SK-N-SH (cell line): ENCODE results near the gene TACO1. TPM values are rescaled to one million over a fixed set of nuclear protein-coding genes. Genes with fewer than 3 reads are reported as not detected.

Source experiments
- CTCF ChIA-PET: fragments of 300-600, 350-600 bp; formaldehyde crosslinking; extraction: SDS; loops from one replicate; lab custom pipeline; 2021; lab: Yijun Ruan, JAX
- POLR2A ChIA-PET: fragments of 350-600 bp; sonication (Branson Sonifier 250); formaldehyde crosslinking; extraction: SDS; loops from one replicate; lab custom pipeline; 2020; ENCODE audit warnings: antibody characterized with exemption, inconsistent platforms; lab: Yijun Ruan, JAX
- DNase-seq: peaks from one replicate; pipeline ENCODE4 v3.0.0; 2012
- H2AFZ ChIP-seq: fragments of 200-600 bp; sonication (generic); 2 replicates; pipeline ENCODE4 v1.8.1; 2016; ENCODE audit warnings: antibody characterized with exemption, mild to moderate bottlenecking, low read depth
- H3F3A ChIP-seq: fragments of 200-600 bp; sonication (generic); replicated peaks from 2 replicates; pipeline ENCODE3; 2016; ENCODE audit warnings: antibody characterized with exemption, mild to moderate bottlenecking; ENCODE audit not compliant: insufficient read depth
- H3K27ac ChIP-seq, 2 experiments: fragments of 200-500 bp in 1 of 2; fragments of 200-600 bp in 1 of 2; sonication (Bioruptor generic) in 1 of 2; sonication (generic), shearing (Covaris generic) in 1 of 2; 2 replicates each; pipeline versions ENCODE4 v1.5.1 to v1.6.1; 2014 to 2016; ENCODE audit warnings: low read depth in 2 of 2, inconsistent platforms in 1 of 2, low read length in 1 of 2, mild to moderate bottlenecking in 1 of 2, mixed read lengths in 1 of 2
- H3K27me3 ChIP-seq: fragments of 200-600 bp; sonication (generic), shearing (Covaris generic); 2 replicates; pipeline ENCODE4 v1.6.1; 2016; ENCODE audit warnings: mixed run types; ENCODE audit not compliant: insufficient read depth
- H3K36me3 ChIP-seq, 2 experiments: fragments of 200-500 bp in 1 of 2; fragments of 200-600 bp in 1 of 2; sonication (Bioruptor generic) in 1 of 2; sonication (generic) in 1 of 2; replicated peaks in 1 of 2; 2 replicates each; pipeline versions ENCODE3 to v1.5.1; 2014 to 2016; ENCODE audit warnings: low read length in 1 of 2, mild to moderate bottlenecking in 1 of 2; ENCODE audit not compliant: insufficient read depth in 2 of 2, control insufficient read depth in 1 of 2
- H3K4me1 ChIP-seq, 2 experiments: fragments of 200-500 bp in 1 of 2; fragments of 200-600 bp in 1 of 2; sonication (Bioruptor generic) in 1 of 2; sonication (generic), shearing (Covaris generic) in 1 of 2; 2 replicates each; pipeline versions ENCODE4 v1.5.1 to v1.6.1; 2014 to 2016; ENCODE audit warnings: low read depth in 1 of 2, low read length in 1 of 2, mixed run types in 1 of 2; ENCODE audit not compliant: insufficient read depth in 2 of 2, control insufficient read depth in 1 of 2
- H3K4me2 ChIP-seq: fragments of 200-600 bp; sonication (generic), shearing (Covaris generic); 2 replicates; pipeline ENCODE4 v1.6.1; 2017; ENCODE audit warnings: mixed run types
- H3K4me3 ChIP-seq, 2 experiments: fragments of 200-500 bp in 1 of 2; fragments of 200-600 bp in 1 of 2; sonication (Bioruptor generic) in 1 of 2; sonication (generic), shearing (Covaris generic) in 1 of 2; 2 replicates each; pipeline versions ENCODE4 v1.5.1 to v1.8.1; 2014 to 2016; ENCODE audit warnings: low read depth in 2 of 2, inconsistent platforms in 1 of 2, low read length in 1 of 2, mild to moderate bottlenecking in 1 of 2, mixed read lengths in 1 of 2, moderate library complexity in 1 of 2
- H3K79me2 ChIP-seq: fragments of 200-600 bp; sonication (generic); 2 replicates; pipeline ENCODE4 v1.8.1; 2017; ENCODE audit warnings: mild to moderate bottlenecking; ENCODE audit not compliant: insufficient read depth
- H3K9ac ChIP-seq: fragments of 200-600 bp; sonication (generic); 2 replicates; pipeline ENCODE4 v1.6.1; 2017; ENCODE audit warnings: mixed run types
- H3K9me2 ChIP-seq: fragments of 200-600 bp; sonication (generic); 2 replicates; pipeline ENCODE4 v1.6.1; 2017; ENCODE audit warnings: mixed run types
- H3K9me3 ChIP-seq: fragments of 200-600 bp; sonication (generic); 2 replicates; pipeline ENCODE4 v1.6.1; 2017; ENCODE audit warnings: mixed run types, mild to moderate bottlenecking, moderate library complexity
- H4K20me1 ChIP-seq: fragments of 200-600 bp; sonication (generic); 2 replicates; pipeline ENCODE4 v1.6.1; 2017; ENCODE audit warnings: mild to moderate bottlenecking, mixed run types; ENCODE audit not compliant: insufficient read depth
- MEF2A ChIP-seq: IDR thresholded peaks from 2 replicates; pipeline ENCODE4 v1.4.0; 2012; ENCODE audit warnings: low read depth, borderline replicate concordance
- RFX5 ChIP-seq: IDR thresholded peaks from 2 replicates; pipeline ENCODE4 v1.6.1; 2012; ENCODE audit warnings: mild to moderate bottlenecking, improper control_type of control experiment, low read length
- TEAD4 ChIP-seq: IDR thresholded peaks from 2 replicates; pipeline ENCODE4 v1.4.0; 2012; ENCODE audit warnings: mild to moderate bottlenecking, borderline replicate concordance; ENCODE audit not compliant: insufficient read depth
- YY1 ChIP-seq: IDR thresholded peaks from 2 replicates; pipeline ENCODE4 v1.4.0; 2012; ENCODE audit warnings: low read depth, mild to moderate bottlenecking
- WGBS: methylation state at CpG from one replicate; pipeline ENCODE4 v1.1.6; 2017; ENCODE audit warnings: low lambda C conversion rate; 5-methylcytosine and 5-hydroxymethylcytosine counted together
- polyA plus RNA-seq, 3 experiments: library from polyadenylated mRNA; depleted of rRNA; stranded (reverse); fragments of >200 nt; gene quantifications; 2 replicates each; pipeline ENCODE4 v1.2.3, GENCODE V29; 2012
- TF ChIP-seq, protein P1 (sequence below): IDR thresholded peaks from 2 replicates; pipeline ENCODE4 v1.4.0; 2012; ENCODE audit warnings: low read depth
- TF ChIP-seq, protein P2 (sequence below): IDR thresholded peaks from 2 replicates; pipeline ENCODE4 v1.4.0; 2012; ENCODE audit warnings: low read depth, borderline replicate concordance
- TF ChIP-seq, protein P3 (sequence below): IDR thresholded peaks from 2 replicates; pipeline ENCODE4 v1.4.0; 2012; ENCODE audit warnings: low read depth, borderline replicate concordance

Gene TACO1
- polyA plus RNA-seq, 1 of the 3 experiments (the other 2 are of a cell fraction), result 37.9 TPM

- no peaks in the 10 kb centered on the region for H3K27me3 ChIP-seq
- ChIA-PET POLR2A (interaction anchor here (1.2 kb wide), 1 partner anchor 191 kb away, joined by 3 read pairs; no protein-coding TSS in a partner anchor), CTCF (interaction anchor here (0.6 to 29.2 kb wide), 10 partner anchors 7 to 416 kb away, joined by 3 to 827 read pairs (median 23); partner anchors contain the start of gene MAP3K3)
- no peaks in the 10 kb centered on the region for H3K9me3 ChIP-seq
- H3K9me2 ChIP-seq, result no peaks in the 10 kb centered on the region
- H4K20me1 ChIP-seq, result no peaks in the 10 kb centered on the region
- TF ChIP-seq, protein P1, sequence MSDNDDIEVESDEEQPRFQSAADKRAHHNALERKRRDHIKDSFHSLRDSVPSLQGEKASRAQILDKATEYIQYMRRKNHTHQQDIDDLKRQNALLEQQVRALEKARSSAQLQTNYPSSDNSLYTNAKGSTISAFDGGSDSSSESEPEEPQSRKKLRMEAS, result no peak
- no peak for TF ChIP-seq MEF2A
- no peak for TF ChIP-seq TEAD4
- TF ChIP-seq, protein P2, sequence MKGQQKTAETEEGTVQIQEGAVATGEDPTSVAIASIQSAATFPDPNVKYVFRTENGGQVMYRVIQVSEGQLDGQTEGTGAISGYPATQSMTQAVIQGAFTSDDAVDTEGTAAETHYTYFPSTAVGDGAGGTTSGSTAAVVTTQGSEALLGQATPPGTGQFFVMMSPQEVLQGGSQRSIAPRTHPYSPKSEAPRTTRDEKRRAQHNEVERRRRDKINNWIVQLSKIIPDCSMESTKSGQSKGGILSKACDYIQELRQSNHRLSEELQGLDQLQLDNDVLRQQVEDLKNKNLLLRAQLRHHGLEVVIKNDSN, result no peak
- TF ChIP-seq, protein P3, sequence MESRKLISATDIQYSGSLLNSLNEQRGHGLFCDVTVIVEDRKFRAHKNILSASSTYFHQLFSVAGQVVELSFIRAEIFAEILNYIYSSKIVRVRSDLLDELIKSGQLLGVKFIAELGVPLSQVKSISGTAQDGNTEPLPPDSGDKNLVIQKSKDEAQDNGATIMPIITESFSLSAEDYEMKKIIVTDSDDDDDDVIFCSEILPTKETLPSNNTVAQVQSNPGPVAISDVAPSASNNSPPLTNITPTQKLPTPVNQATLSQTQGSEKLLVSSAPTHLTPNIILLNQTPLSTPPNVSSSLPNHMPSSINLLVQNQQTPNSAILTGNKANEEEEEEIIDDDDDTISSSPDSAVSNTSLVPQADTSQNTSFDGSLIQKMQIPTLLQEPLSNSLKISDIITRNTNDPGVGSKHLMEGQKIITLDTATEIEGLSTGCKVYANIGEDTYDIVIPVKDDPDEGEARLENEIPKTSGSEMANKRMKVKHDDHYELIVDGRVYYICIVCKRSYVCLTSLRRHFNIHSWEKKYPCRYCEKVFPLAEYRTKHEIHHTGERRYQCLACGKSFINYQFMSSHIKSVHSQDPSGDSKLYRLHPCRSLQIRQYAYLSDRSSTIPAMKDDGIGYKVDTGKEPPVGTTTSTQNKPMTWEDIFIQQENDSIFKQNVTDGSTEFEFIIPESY, result no peak
- no peak for TF ChIP-seq RFX5
- no peak for TF ChIP-seq YY1
- H3K36me3 ChIP-seq, result peaks cover 29 to 42% of the 10 kb centered on the region in 2 experiments
- H3K9ac ChIP-seq, result no peak overlapping the region
- WGBS, result 76% methylated on average over 6 of the region's 6 CpGs
- DNase-seq, result no peak
- no peaks in the 10 kb centered on the region for H3K4me1 ChIP-seq
- H3F3A ChIP-seq, result peaks cover 9% of the 10 kb centered on the region
- no peak overlapping the region for H3K27ac ChIP-seq
- H3K4me3 ChIP-seq, result no peak overlapping the region
- no peak overlapping the region for H3K4me2 ChIP-seq
- H3K79me2 ChIP-seq, result no peaks in the 10 kb centered on the region
- no peak overlapping the region for H2AFZ ChIP-seq
Measured at GRCh38 chr17:63609816-63610573, 9.3 kb downstream of the TACO1 start.

- Histone ChIP-seq H3K79me2 (no peaks in the 10 kb centered on the region), H3K4me1 (no peaks in the 10 kb centered on the region), H3K36me3 (peaks cover 29 to 33% of the 10 kb centered on the region in 2 experiments), H3K9me3 (no peaks in the 10 kb centered on the region), H3K27me3 (no peaks in the 10 kb centered on the region), H3K4me2 (no peak overlapping the region), H3K4me3 (no peak overlapping the region), H3K9me2 (no peaks in the 10 kb centered on the region), H3K27ac (no peak overlapping the region), H3K9ac (no peak overlapping the region), H3F3A (peaks cover 9% of the 10 kb centered on the region), H2AFZ (no peak overlapping the region), H4K20me1 (no peaks in the 10 kb centered on the region)
- 94% methylated on average over 10 of the region's 10 CpGs for WGBS
- ChIA-PET POLR2A (interaction anchor here (1.2 to 2.7 kb wide), 3 partner anchors 179 to 191 kb away, joined by 3 to 20 read pairs (median 10); no protein-coding TSS in a partner anchor), CTCF (interaction anchor here (0.6 to 29.2 kb wide), 16 partner anchors 15 to 528 kb away, joined by 3 to 827 read pairs (median 18); partner anchors contain the start of genes CYB561, LIMD2 and MAP3K3)
- no peak for DNase-seq
- no peak for TF ChIP-seq RFX5
Measured at GRCh38 chr17:63610854-63611253, 10.2 kb downstream of the TACO1 start.
